Inflammatory macrophage (primary cell): ENCODE measurements around the gene APRT.

Source experiments
- DNase-seq, 2 donors: peaks; one replicate each; pipeline ENCODE4 v3.0.0-alpha.2; 2020 to 2022

The APRT gene

GRCh38 chr16:88821168-88821850 lies 9.6 kb upstream of the APRT start:
- no peak for DNase-seq

GRCh38 chr16:88820385-88821025 lies 8.8 kb upstream of the APRT start:
- DNase-seq: no peak

- no peak for DNase-seq
Observed at GRCh38 chr16:88819126-88819525, 7.4 kb upstream of the APRT start.

- no peak for DNase-seq
Observed at GRCh38 chr16:88818575-88818874, 6.8 kb upstream of the APRT start.

- DNase-seq: no peak
Observed at GRCh38 chr16:88817785-88818574, 6.3 kb upstream of the APRT start.

GRCh38 chr16:88816736-88817535 lies 5.2 kb upstream of the APRT start:
- no peak for DNase-seq

- DNase-seq: no peak
Observed at GRCh38 chr16:88815901-88816589, 4.3 kb upstream of the APRT start.

- DNase-seq: no peak
Observed at GRCh38 chr16:88815227-88815626, 3.5 kb upstream of the APRT start.

- DNase-seq: no peak
Observed at GRCh38 chr16:88814144-88814502, 2.4 kb upstream of the APRT start.

- DNase-seq: no peak
Observed at GRCh38 chr16:88813269-88814143, 1.8 kb upstream of the APRT start.

- peak; percentile 63 to 73 for DNase-seq
Observed at GRCh38 chr16:88812513-88813268, 963 bp upstream of the APRT start.

GRCh38 chr16:88810912-88811768 lies 588 bp downstream of the APRT start:
- DNase-seq: peak; percentile 68 to 85

- DNase-seq: peak; percentile 43 to 62
Observed at GRCh38 chr16:88810166-88810911, 1.4 kb downstream of the APRT start.

- no peak for DNase-seq
Observed at GRCh38 chr16:88809676-88810165, 2.0 kb downstream of the APRT start.

GRCh38 chr16:88809068-88809675 lies 2.6 kb downstream of the APRT start:
- DNase-seq: no peak

- no peak for DNase-seq
Observed at GRCh38 chr16:88807626-88808453, 3.9 kb downstream of the APRT start.

- DNase-seq: no peak
Observed at GRCh38 chr16:88807142-88807625, 4.5 kb downstream of the APRT start.
